Transverse colon (tissue), 4 donors: ENCODE measurements around the gene GINM1. TPM values are rescaled to one million over a fixed set of nuclear protein-coding genes. Genes with fewer than 3 reads are reported as not detected.

ENCODE experiments used
- DNase-seq: peaks from one replicate; pipeline ENCODE4 v3.0.0-alpha.2; 2019
- H3K27ac ChIP-seq, 4 donors: fragments of 200-600 bp; sonication (generic); 2 replicates each; pipeline ENCODE4 v1.5.1; 2016 to 2018; ENCODE audit warnings: inconsistent platforms in 4 of 4
- H3K27me3 ChIP-seq: fragments of 200-600 bp; sonication (generic); 2 replicates; pipeline ENCODE4 v1.5.1; 2017; ENCODE audit warnings: inconsistent platforms
- H3K36me3 ChIP-seq, 4 donors: fragments of 200-600 bp; sonication (generic); 2 replicates each; pipeline ENCODE4 v1.5.1; 2017 to 2019; ENCODE audit warnings: inconsistent platforms in 4 of 4
- H3K4me1 ChIP-seq, 4 donors: fragments of 200-600 bp; sonication (generic); 2 replicates each; pipeline ENCODE4 v1.5.1; 2017 to 2020; ENCODE audit warnings: inconsistent platforms in 4 of 4
- H3K4me3 ChIP-seq, 4 donors: fragments of 200-600 bp; sonication (generic); 1 replicate in 1 of 4; 2 replicates in 3 of 4; pipeline versions ENCODE4 v1.5.1 to v1.6.1; 2017 to 2019; ENCODE audit warnings: inconsistent platforms in 4 of 4
- H3K9me3 ChIP-seq, 2 donors: fragments of 200-600 bp; sonication (generic); 2 replicates each; pipeline ENCODE4 v1.5.1; 2017 to 2019; ENCODE audit warnings: inconsistent platforms in 2 of 2
- EP300 ChIP-seq: sonication (generic); formaldehyde crosslinking; IDR thresholded peaks from one replicate; pipeline ENCODE4 v1.6.1; 2017; ENCODE audit warnings: antibody characterized with exemption, low read depth
- POLR2A ChIP-seq: fragments of 450-650 bp; IDR thresholded peaks from one replicate; pipeline ENCODE4 v1.6.1; 2016; ENCODE audit warnings: antibody characterized with exemption, mild to moderate bottlenecking, moderate library complexity
- POLR2AphosphoS5 ChIP-seq, 3 donors: sonication (generic); formaldehyde crosslinking; IDR thresholded peaks; one replicate each; pipeline ENCODE4 v1.6.1; 2016; ENCODE audit warnings: antibody characterized with exemption in 3 of 3
- WGBS, 2 donors: methylation state at CpG; one replicate each; pipeline ENCODE4 v1.1.5; 2018; ENCODE audit warnings: low coverage in 1 of 2; 5-methylcytosine and 5-hydroxymethylcytosine counted together
- in situ Hi-C, 4 donors: fragments of 200-750 bp; cut with MboI; loops; one replicate each; pipeline versions ENCODE4 v1.15.0 to v1.15.1; 2017; ENCODE audit warnings: low sequenced_read_pairs in 3 of 4, low pct_ligation_motif_present in 1 of 4, low pct_unique_long_range_greater_than_20kb in 1 of 4
- intact Hi-C: fragments of 100-400 bp; cut with DNase I; formaldehyde crosslinking; loops from one replicate; pipeline ENCODE4 v1.15.1; 2023; ENCODE audit warnings: low total_unique reads
- total RNA-seq, 4 donors: library from RNA; depleted of rRNA; stranded (reverse); fragments of >200 nt; gene quantifications; one replicate each; pipeline ENCODE4 v1.1.0, GENCODE V29; 2016
- TF ChIP-seq, protein P1 (sequence below), 5 experiments: fragments of 200-600 bp in 3 of 5; fragments of 450-650 bp in 2 of 5; sonication (generic) in 3 of 5; IDR thresholded peaks; 1 replicate in 2 of 5; 2 replicates in 3 of 5; pipeline ENCODE4 v1.5.1; 2016 to 2017; ENCODE audit warnings: antibody characterized with exemption in 5 of 5, inconsistent platforms in 3 of 5, mild to moderate bottlenecking in 2 of 5, moderate library complexity in 1 of 5

GINM1 gene
- total RNA-seq, 4 donors from 2014 or later = 19.1 to 49.6 (median 35.9) TPM

DNA sequence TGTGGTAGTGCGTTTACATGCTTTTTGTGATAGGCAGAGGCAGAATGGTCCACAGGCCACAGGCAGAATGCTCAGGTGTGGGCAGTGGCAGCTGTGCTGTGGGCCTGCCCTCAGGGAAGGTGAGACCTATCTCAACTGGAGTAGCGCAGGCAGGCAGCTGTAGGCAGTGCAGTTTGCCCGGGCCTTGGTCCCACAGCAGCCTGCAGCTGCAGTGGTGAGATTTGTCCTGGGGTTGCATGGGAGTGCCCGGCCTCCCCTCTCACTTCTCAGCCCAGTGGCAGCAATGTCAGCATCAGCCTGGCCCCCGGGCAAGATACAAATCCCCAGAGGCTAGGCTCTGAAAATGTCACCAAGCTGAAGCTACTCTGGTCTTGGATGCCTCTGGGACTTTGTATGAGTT is 14.3 kb upstream of the GINM1 start:
- in situ Hi-C loops (loop anchor here in 1 of 4 donors (25.0 kb wide), 1 partner anchor 160 kb away; the partner anchor contains the start of gene LATS1), intact Hi-C loops (no loop called here)
- Histone ChIP-seq H3K27ac (no peak overlapping the region), H3K27me3 (peaks cover 38% of the 10 kb centered on the region), H3K4me1 (no peaks in the 10 kb centered on the region), H3K9me3 (no peaks in the 10 kb centered on the region), H3K36me3 (no peaks in the 10 kb centered on the region), H3K4me3 (no peak overlapping the region)
- 73% methylated on average over 5 of the region's 5 CpGs; no CpG with 5 or more reads in 1 of the 2 donors for WGBS, 2 donors
- DNase-seq = no peak
- no peak for TF ChIP-seq POLR2A

DNA sequence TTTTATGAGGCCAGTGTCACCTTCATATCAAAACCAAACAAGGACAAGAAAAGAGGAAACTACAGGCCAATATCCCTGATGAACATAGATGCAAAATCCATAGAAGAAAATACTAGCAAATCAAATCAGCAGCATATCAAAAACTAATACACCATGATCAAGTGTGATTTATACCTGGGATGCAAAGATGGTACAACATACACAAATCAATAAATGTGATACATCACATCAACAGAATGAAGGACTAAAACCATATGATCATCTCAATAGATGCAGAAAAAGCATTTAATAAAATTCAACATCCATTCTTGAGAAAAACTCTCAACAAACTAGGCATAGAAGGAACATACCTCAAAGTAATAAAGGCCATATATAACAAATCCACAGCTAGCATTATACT is 8.1 kb upstream of the GINM1 start:
- Histone ChIP-seq H3K27ac (no peak overlapping the region), H3K4me1 (no peaks in the 10 kb centered on the region), H3K4me3 (no peak overlapping the region), H3K9me3 (no peaks in the 10 kb centered on the region), H3K36me3 (no peaks in the 10 kb centered on the region), H3K27me3 (peaks cover 54% of the 10 kb centered on the region)
- intact Hi-C loops (no loop called here), in situ Hi-C loops (loop anchor here in 1 of 4 donors (25.0 kb wide), 1 partner anchor 154 kb away; the partner anchor contains the start of gene LATS1)
- TF ChIP-seq POLR2A = no peak
- TF ChIP-seq, protein P1, sequence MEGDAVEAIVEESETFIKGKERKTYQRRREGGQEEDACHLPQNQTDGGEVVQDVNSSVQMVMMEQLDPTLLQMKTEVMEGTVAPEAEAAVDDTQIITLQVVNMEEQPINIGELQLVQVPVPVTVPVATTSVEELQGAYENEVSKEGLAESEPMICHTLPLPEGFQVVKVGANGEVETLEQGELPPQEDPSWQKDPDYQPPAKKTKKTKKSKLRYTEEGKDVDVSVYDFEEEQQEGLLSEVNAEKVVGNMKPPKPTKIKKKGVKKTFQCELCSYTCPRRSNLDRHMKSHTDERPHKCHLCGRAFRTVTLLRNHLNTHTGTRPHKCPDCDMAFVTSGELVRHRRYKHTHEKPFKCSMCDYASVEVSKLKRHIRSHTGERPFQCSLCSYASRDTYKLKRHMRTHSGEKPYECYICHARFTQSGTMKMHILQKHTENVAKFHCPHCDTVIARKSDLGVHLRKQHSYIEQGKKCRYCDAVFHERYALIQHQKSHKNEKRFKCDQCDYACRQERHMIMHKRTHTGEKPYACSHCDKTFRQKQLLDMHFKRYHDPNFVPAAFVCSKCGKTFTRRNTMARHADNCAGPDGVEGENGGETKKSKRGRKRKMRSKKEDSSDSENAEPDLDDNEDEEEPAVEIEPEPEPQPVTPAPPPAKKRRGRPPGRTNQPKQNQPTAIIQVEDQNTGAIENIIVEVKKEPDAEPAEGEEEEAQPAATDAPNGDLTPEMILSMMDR (IDR thresholded peaks at IDR 0.05) = no peak
- no peak for TF ChIP-seq EP300
- TF ChIP-seq POLR2AphosphoS5 (IDR thresholded peaks at IDR 0.05) = no peak
- DNase-seq = no peak

DNA sequence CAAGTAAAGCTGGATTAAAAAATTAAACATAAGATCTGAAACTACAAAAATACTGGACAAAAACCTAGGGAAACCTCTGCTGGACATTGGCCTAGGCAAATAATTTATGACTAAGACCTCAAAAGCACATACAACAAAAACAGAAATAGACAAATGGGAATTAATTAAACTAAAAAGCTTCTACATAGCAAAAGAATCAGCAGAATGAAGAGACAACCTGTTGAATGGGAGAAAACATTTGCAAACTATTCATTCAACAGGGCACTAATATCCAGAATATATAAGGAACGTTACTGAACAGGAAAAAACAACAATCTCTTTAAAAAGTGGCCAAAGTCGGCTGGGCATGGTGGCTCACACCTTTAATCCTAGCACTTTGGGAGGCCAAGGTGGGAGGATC is 6.8 kb upstream of the GINM1 start:
- in situ Hi-C loops = loop anchor here in 1 of 4 donors (25.0 kb wide), 1 partner anchor 153 kb away; the partner anchor contains the start of gene LATS1
- 67 to 81% methylated on average over 2 of the region's 2 CpGs for WGBS, 2 donors
- peaks cover 40% of the 10 kb centered on the region for H3K27me3 ChIP-seq
- no peak overlapping the region for H3K27ac ChIP-seq
- intact Hi-C loops = no loop called here
- H3K36me3 ChIP-seq = no peaks in the 10 kb centered on the region
- TF ChIP-seq, protein P1 (IDR thresholded peaks at IDR 0.05) = no peak
- TF ChIP-seq POLR2A (no peak), POLR2AphosphoS5 (IDR thresholded peaks at IDR 0.05) (no peak), EP300 (no peak)
- no peak for DNase-seq
- no peak overlapping the region for H3K4me3 ChIP-seq
- no peaks in the 10 kb centered on the region for H3K4me1 ChIP-seq
- no peaks in the 10 kb centered on the region for H3K9me3 ChIP-seq

DNA sequence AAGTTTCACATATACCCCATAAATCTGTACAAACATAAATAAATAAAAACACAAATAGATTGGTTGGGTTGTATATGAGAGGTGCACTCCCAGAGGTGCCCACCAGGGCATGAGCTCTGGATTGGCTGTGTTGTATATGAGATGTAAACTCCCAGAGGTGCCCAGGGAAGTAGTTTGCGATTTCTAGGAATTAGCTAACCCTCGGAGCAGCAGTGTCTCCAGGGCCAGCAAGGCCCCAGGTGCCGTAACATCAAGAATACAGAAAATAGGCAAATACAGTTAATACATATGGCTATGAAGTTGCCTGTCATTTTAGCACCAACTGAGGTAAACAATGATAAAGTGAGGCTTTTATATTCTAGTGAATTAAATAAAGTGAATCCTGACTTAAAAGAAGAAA is 5.4 kb upstream of the GINM1 start:
- in situ Hi-C loops (loop anchor here in 1 of 4 donors (25.0 kb wide), 1 partner anchor 152 kb away; the partner anchor contains the start of gene LATS1), intact Hi-C loops (no loop called here)
- DNase-seq = no peak

More for the DNA sequence above, 5.4 kb upstream of the GINM1 start:
- 54 to 74% methylated on average over 3 of the region's 3 CpGs for WGBS, 2 donors
- H3K27ac ChIP-seq = no peak overlapping the region
- H3K4me1 ChIP-seq = peaks cover 0 to 9% (median 6%) of the 10 kb centered on the region in 4 donors
- TF ChIP-seq POLR2AphosphoS5 (IDR thresholded peaks at IDR 0.05) (no peak), POLR2A (no peak)
- TF ChIP-seq, protein P1 (IDR thresholded peaks at IDR 0.05) = peak; percentile 27 to 45 (median 33)
- no peaks in the 10 kb centered on the region for H3K9me3 ChIP-seq
- H3K27me3 ChIP-seq = peaks cover 28% of the 10 kb centered on the region
- H3K36me3 ChIP-seq = no peaks in the 10 kb centered on the region
- H3K4me3 ChIP-seq = no peak overlapping the region
